Naive thymus-derived CD8-positive, alpha-beta T cell (primary cell): Measurements from ENCODE around the gene DIAPH2. TPM values are rescaled to one million over a fixed set of nuclear protein-coding genes. Genes with fewer than 3 reads are reported as not detected.
"Not testable (repeated sequence)": the region's sequence is repeated elsewhere in the genome, so short reads cannot be mapped to it uniquely, and the experiment has no call there.

Source experiments
- ATAC-seq, 2 donors: fragments of 150-1000 bp; cut with Tn5 transposase in 1 of 2; sonication (Bioruptor Pico), chemical (Tn5 transposase) in 1 of 2; 1 replicate in 1 of 2; 2 replicates in 1 of 2; pipeline ENCODE4 v1.10.0; 2021; ENCODE audit warnings: mild to moderate bottlenecking in 2 of 2, moderate library complexity in 2 of 2
- POLR2A ChIA-PET: fragments of 350-600 bp; sonication (Branson Sonifier 250); formaldehyde crosslinking; loops from one replicate; lab custom pipeline; 2021; ENCODE audit warnings: antibody characterized with exemption; lab: Charles Lee
- DNase-seq, 10 donors: peaks; one replicate each; pipeline versions ENCODE4 v3.0.0 to v3.0.0-alpha.2; 2020 to 2022
- H3K27ac Mint-ChIP-seq, 10 donors: one replicate each; pipeline ENCODE4 v1.8.0; 2020 to 2022; ENCODE audit warnings: mild to moderate bottlenecking in 10 of 10, mixed read lengths in 10 of 10, moderate library complexity in 4 of 10, inconsistent platforms in 1 of 10
- H3K27me3 Mint-ChIP-seq, 5 donors: one replicate each; pipeline ENCODE4 v1.8.0; 2021 to 2022; ENCODE audit warnings: mixed read lengths in 5 of 5
- H3K36me3 Mint-ChIP-seq, 3 donors: one replicate each; pipeline ENCODE4 v1.8.0; 2020 to 2022; ENCODE audit warnings: mixed read lengths in 3 of 3, mild to moderate bottlenecking in 2 of 3, inconsistent platforms in 1 of 3
- H3K4me1 Mint-ChIP-seq, 4 donors: one replicate each; pipeline ENCODE4 v1.8.0; 2021 to 2022; ENCODE audit warnings: mixed read lengths in 4 of 4
- H3K4me3 Mint-ChIP-seq, 10 donors: one replicate each; pipeline ENCODE4 v1.8.0; 2020 to 2022; ENCODE audit warnings: mild to moderate bottlenecking in 10 of 10, mixed read lengths in 10 of 10, moderate library complexity in 6 of 10, inconsistent platforms in 1 of 10
- H3K9me3 Mint-ChIP-seq, 9 donors: one replicate each; pipeline ENCODE4 v1.8.0; 2020 to 2022; ENCODE audit warnings: mixed read lengths in 9 of 9, mild to moderate bottlenecking in 3 of 9, inconsistent platforms in 1 of 9, moderate library complexity in 1 of 9
- polyA plus RNA-seq, 3 donors: library from polyadenylated mRNA; unstranded; fragments of 300-500 nt; fragmentation: Illumina TruSeq; gene quantifications; one replicate each; pipeline ENCODE4 v1.2.3, GENCODE V29; 2021
- total RNA-seq, 8 experiments: library from RNA in 2 of 8; stranded (reverse) in 2 of 8; gene quantifications; one replicate each; pipeline ENCODE4 v1.2.3 and lab custom pipeline; 2021 to 2026

The DIAPH2 gene
- total and polyA plus RNA-seq, 5 experiments from 2014 or later: 4.2 to 6.1 (median 5.9) TPM

GRCh38 chrX:96776966-96777365, 92.3 kb downstream of the DIAPH2 start:
- no peak for ATAC-seq
- no peaks in the 10 kb centered on the region for H3K9me3 Mint-ChIP-seq
- H3K27ac Mint-ChIP-seq: no peak overlapping the region
- no peak for DNase-seq
- no peak overlapping the region for H3K4me3 Mint-ChIP-seq
- no peaks in the 10 kb centered on the region for H3K27me3 Mint-ChIP-seq
- POLR2A ChIA-PET: no interaction called here
- peaks cover 0 to 1% (median 0%) of the 10 kb centered on the region in 4 donors for H3K4me1 Mint-ChIP-seq
- no peaks in the 10 kb centered on the region for H3K36me3 Mint-ChIP-seq

GRCh38 chrX:96791559-96791958, 106.9 kb downstream of the DIAPH2 start:
- H3K27ac Mint-ChIP-seq: no peak overlapping the region

GRCh38 chrX:96792047-96792446, 107.4 kb downstream of the DIAPH2 start:
- Mint-ChIP-seq H3K27ac (no peak overlapping the region), H3K9me3 (no peaks in the 10 kb centered on the region), H3K4me3 (no peak overlapping the region), H3K36me3 (no peaks in the 10 kb centered on the region), H3K27me3 (no peaks in the 10 kb centered on the region), H3K4me1 (no peaks in the 10 kb centered on the region)
- ATAC-seq (no peak), DNase-seq (no peak)
- POLR2A ChIA-PET: no interaction called here

More at GRCh38 chrX:96791559-96791958, 106.9 kb downstream of the DIAPH2 start:
- Mint-ChIP-seq H3K36me3 (no peaks in the 10 kb centered on the region), H3K4me3 (no peak overlapping the region), H3K4me1 (no peaks in the 10 kb centered on the region), H3K9me3 (no peaks in the 10 kb centered on the region), H3K27me3 (no peaks in the 10 kb centered on the region)
- DNase-seq (no peak), ATAC-seq (no peak)
- POLR2A ChIA-PET: no interaction called here

GRCh38 chrX:96798982-96799381, 114.3 kb downstream of the DIAPH2 start:
- Mint-ChIP-seq H3K27ac (no peak overlapping the region), H3K4me3 (no peak overlapping the region), H3K9me3 (no peaks in the 10 kb centered on the region), H3K4me1 (no peaks in the 10 kb centered on the region), H3K36me3 (no peaks in the 10 kb centered on the region), H3K27me3 (no peaks in the 10 kb centered on the region)
- ATAC-seq (no peak), DNase-seq (no peak)
- POLR2A ChIA-PET: interaction anchor here (0.6 kb wide), 1 partner anchor 540 kb away, joined by 3 read pairs; no protein-coding TSS in a partner anchor

GRCh38 chrX:96807318-96807717, 122.7 kb downstream of the DIAPH2 start:
- ATAC-seq (no peak), DNase-seq (no peak)
- H3K36me3 Mint-ChIP-seq: peaks cover 1 to 5% (median 2%) of the 10 kb centered on the region in 3 donors
- no peak overlapping the region for H3K27ac Mint-ChIP-seq
- POLR2A ChIA-PET: no interaction called here
- no peak overlapping the region for H3K4me3 Mint-ChIP-seq
- H3K27me3 Mint-ChIP-seq: no peaks in the 10 kb centered on the region
- peaks cover 0 to 12% (median 0%) of the 10 kb centered on the region in 9 donors for H3K9me3 Mint-ChIP-seq
- no peaks in the 10 kb centered on the region for H3K4me1 Mint-ChIP-seq

GRCh38 chrX:96820935-96821334, 136.3 kb downstream of the DIAPH2 start:
- H3K4me1 Mint-ChIP-seq: no peaks in the 10 kb centered on the region
- no peak for ATAC-seq
- no peaks in the 10 kb centered on the region for H3K9me3 Mint-ChIP-seq
- peaks cover 2 to 10% (median 4%) of the 10 kb centered on the region in 3 donors for H3K36me3 Mint-ChIP-seq
- no peaks in the 10 kb centered on the region for H3K27me3 Mint-ChIP-seq
- no peak overlapping the region for H3K4me3 Mint-ChIP-seq
- no peak overlapping the region for H3K27ac Mint-ChIP-seq
- DNase-seq: no peak
- POLR2A ChIA-PET: no interaction called here

- ATAC-seq: no peak
- H3K27ac Mint-ChIP-seq: no peak overlapping the region
- DNase-seq: no peak
- no peaks in the 10 kb centered on the region for H3K27me3 Mint-ChIP-seq
- peaks cover 0 to 2% (median 0%) of the 10 kb centered on the region in 4 donors for H3K4me1 Mint-ChIP-seq
- peaks cover 0 to 2% (median 0%) of the 10 kb centered on the region in 3 donors for H3K36me3 Mint-ChIP-seq
- H3K4me3 Mint-ChIP-seq: no peak overlapping the region
- POLR2A ChIA-PET: no interaction called here
- no peaks in the 10 kb centered on the region for H3K9me3 Mint-ChIP-seq
Measured at GRCh38 chrX:96824166-96824565, 139.5 kb downstream of the DIAPH2 start.

GRCh38 chrX:96833333-96833732, 148.7 kb downstream of the DIAPH2 start:
- H3K27ac Mint-ChIP-seq: no peak overlapping the region
- no peaks in the 10 kb centered on the region for H3K27me3 Mint-ChIP-seq
- no peak overlapping the region for H3K4me3 Mint-ChIP-seq
- POLR2A ChIA-PET: no interaction called here
- H3K4me1 Mint-ChIP-seq: peaks cover 0 to 2% (median 0%) of the 10 kb centered on the region in 4 donors
- no peaks in the 10 kb centered on the region for H3K9me3 Mint-ChIP-seq
- DNase-seq (no peak), ATAC-seq (no peak)
- H3K36me3 Mint-ChIP-seq: peaks cover 0 to 2% (median 0%) of the 10 kb centered on the region in 3 donors

- H3K27me3 Mint-ChIP-seq: no peaks in the 10 kb centered on the region
- H3K4me3 Mint-ChIP-seq: no peak overlapping the region
- no peak overlapping the region for H3K27ac Mint-ChIP-seq
- ATAC-seq: no peak
- DNase-seq: no peak
- no peaks in the 10 kb centered on the region for H3K4me1 Mint-ChIP-seq
- peaks cover 0 to under 1% (median 0%) of the 10 kb centered on the region in 3 donors for H3K36me3 Mint-ChIP-seq
- POLR2A ChIA-PET: no interaction called here
- no peaks in the 10 kb centered on the region for H3K9me3 Mint-ChIP-seq
Measured at GRCh38 chrX:96834137-96834536, 149.5 kb downstream of the DIAPH2 start.

- Mint-ChIP-seq H3K27ac (no peak overlapping the region), H3K36me3 (no peaks in the 10 kb centered on the region), H3K4me3 (no peak overlapping the region), H3K9me3 (no peaks in the 10 kb centered on the region), H3K4me1 (no peaks in the 10 kb centered on the region), H3K27me3 (no peaks in the 10 kb centered on the region)
- POLR2A ChIA-PET: no interaction called here
- ATAC-seq (no peak), DNase-seq (no peak)
Measured at GRCh38 chrX:96835660-96836289, 151.1 kb downstream of the DIAPH2 start.

- Mint-ChIP-seq H3K27ac (no peak overlapping the region), H3K36me3 (no peaks in the 10 kb centered on the region), H3K4me1 (no peaks in the 10 kb centered on the region), H3K4me3 (no peak overlapping the region), H3K27me3 (no peaks in the 10 kb centered on the region), H3K9me3 (peaks cover 0 to 3% (median 0%) of the 10 kb centered on the region in 9 donors)
- POLR2A ChIA-PET: no interaction called here
- DNase-seq (no peak), ATAC-seq (no peak)
Measured at GRCh38 chrX:96837808-96838207, 153.2 kb downstream of the DIAPH2 start.

GRCh38 chrX:96838537-96838936, 153.9 kb downstream of the DIAPH2 start:
- no peak overlapping the region for H3K4me3 Mint-ChIP-seq
- POLR2A ChIA-PET: no interaction called here
- H3K4me1 Mint-ChIP-seq: no peaks in the 10 kb centered on the region
- H3K36me3 Mint-ChIP-seq: no peaks in the 10 kb centered on the region
- no peaks in the 10 kb centered on the region for H3K27me3 Mint-ChIP-seq
- no peak for ATAC-seq
- H3K9me3 Mint-ChIP-seq: peaks cover 0 to 3% (median 0%) of the 10 kb centered on the region in 9 donors
- DNase-seq: no peak
- H3K27ac Mint-ChIP-seq: no peak overlapping the region

GRCh38 chrX:96841325-96841724, 156.7 kb downstream of the DIAPH2 start:
- H3K36me3 Mint-ChIP-seq: no peaks in the 10 kb centered on the region
- H3K27me3 Mint-ChIP-seq: no peaks in the 10 kb centered on the region
- peaks cover 0 to 3% (median 0%) of the 10 kb centered on the region in 9 donors for H3K9me3 Mint-ChIP-seq
- no peak overlapping the region for H3K27ac Mint-ChIP-seq
- DNase-seq: no peak
- no peaks in the 10 kb centered on the region for H3K4me1 Mint-ChIP-seq
- ATAC-seq: no peak
- POLR2A ChIA-PET: no interaction called here
- H3K4me3 Mint-ChIP-seq: no peak overlapping the region

- POLR2A ChIA-PET, H3K27ac Mint-ChIP-seq, H3K4me1 Mint-ChIP-seq, H3K4me3 Mint-ChIP-seq, H3K9me3 Mint-ChIP-seq, H3K36me3 Mint-ChIP-seq, H3K27me3 Mint-ChIP-seq, ATAC-seq, DNase-seq: not testable (repeated sequence)
Measured at GRCh38 chrX:96841866-96842265, 157.2 kb downstream of the DIAPH2 start.
